GM19099 (cell line): ENCODE results near the gene ANO9.

Experiments
- POLR2A ChIP-seq: IDR thresholded peaks from 3 replicates; pipeline ENCODE4 v1.6.1; 2011; ENCODE audit warnings: low read depth; ENCODE audit not compliant: insufficient read length; ENCODE audit errors: extremely low read depth

Gene ANO9

DNA sequence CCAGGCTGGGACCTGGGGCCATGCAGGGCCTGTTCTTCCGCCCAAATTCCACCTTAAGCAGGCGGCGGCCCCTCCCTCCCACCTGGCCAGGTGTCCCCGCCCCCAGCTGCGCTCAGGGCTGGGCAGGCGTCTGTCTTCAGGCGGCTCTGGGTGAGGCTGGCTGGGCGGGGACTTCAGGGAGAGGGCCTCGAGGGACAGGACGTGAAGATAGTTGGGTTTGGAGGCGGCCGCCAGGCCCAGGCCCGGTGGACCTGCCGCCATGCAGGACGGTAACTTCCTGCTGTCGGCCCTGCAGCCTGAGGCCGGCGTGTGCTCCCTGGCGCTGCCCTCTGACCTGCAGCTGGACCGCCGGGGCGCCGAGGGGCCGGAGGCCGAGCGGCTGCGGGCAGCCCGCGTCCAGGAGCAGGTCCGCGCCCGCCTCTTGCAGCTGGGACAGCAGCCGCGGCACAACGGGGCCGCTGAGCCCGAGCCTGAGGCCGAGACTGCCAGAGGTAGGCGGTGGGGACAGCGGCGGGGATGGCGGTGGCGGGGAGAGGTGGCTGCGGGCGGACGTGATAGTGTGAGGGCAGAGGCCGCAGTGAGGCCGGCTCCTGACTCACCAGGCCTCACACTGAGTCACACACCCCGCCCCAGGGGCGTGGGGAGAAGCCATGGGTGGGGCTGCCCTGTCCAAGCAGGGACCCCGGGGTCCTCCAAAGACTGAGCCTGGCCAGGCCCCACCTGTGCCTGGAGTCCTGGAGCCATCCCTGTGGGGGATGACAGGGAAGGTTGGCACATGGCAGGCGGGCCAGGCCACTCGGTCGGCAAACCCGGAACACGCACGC is 47.6 kb downstream of the ANO9 start, which contains the start of gene PKP3:
PKP3 (plus strand) TSS at position 176 of the 824 bp plus-strand sequence; CDS start at position 260, 84 bp downstream.
- TF ChIP-seq POLR2A, result no peak

DNA sequence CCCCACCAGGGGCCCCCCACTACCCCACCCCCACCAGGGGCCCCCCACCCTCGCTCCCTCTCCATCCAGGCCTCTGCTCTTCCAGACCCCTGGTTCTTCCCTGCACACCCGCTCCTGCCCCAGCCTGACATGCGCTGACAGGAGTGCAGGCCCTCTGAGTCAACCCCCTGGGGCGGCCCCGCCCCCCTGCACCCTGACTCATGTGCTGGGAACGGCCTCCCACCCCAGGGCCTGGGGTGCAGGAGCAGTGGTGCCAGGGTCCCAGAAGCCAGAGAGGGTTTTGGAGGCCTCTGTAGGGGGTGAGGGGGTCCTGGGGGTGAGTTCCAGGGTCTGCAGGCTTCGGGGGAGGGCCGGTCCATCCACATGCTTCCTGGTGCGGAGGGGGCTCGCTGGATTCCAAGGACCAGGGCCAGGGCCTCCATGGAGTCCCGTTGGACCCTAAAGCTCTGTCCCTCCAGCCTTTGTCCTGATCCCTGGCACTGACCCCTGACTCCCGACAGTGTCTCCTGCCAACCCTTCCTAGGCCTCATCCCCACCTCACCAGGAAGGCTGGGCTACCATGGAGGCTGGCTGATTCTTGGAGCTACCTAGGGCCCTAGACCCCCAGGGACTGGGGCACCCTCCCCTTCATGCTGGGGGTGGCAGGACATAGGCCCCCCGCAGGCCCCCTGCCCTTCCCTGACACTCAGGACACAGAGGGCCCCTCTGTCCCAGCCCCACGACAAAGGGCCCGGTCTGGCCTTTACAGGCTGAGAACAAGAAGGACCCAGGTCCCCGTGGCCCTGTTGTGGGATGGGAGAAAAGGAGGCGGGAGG is 48.4 kb downstream of the ANO9 start:
- TF ChIP-seq POLR2A, result no peak

DNA sequence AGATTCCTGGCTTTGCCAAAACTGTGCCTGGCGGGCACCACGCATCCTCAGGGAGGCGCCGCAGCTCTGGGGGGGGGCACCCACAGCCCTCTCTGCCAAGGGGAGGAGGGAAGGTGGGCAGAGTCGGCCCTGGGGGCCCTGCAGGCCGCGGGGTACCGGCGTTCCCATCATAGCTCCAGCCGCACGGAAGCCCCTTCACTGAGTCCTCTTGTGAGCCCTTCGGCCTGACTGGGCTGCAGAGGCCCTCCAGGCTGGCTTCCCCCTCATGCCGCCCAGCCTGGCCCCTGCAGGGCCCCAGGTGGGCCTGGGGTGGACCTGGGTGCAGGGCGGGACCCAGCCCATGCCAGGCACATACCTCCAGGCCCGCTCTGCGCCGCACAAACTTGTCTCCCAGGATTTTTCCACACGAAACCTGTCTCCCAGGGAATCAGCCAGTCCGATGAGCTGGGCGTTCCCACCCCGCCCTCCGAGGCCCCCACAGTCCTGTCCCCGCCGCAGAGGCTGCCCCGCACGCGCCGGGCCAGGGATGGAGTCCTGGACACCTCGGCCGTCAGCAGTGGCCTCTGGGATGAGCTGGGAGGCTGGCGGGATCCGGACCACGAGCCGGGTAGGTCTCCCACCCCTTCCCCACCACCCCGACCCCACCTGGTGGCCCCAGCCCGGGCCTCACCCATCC is 49.6 kb downstream of the ANO9 start:
- TF ChIP-seq POLR2A, result no peak

DNA sequence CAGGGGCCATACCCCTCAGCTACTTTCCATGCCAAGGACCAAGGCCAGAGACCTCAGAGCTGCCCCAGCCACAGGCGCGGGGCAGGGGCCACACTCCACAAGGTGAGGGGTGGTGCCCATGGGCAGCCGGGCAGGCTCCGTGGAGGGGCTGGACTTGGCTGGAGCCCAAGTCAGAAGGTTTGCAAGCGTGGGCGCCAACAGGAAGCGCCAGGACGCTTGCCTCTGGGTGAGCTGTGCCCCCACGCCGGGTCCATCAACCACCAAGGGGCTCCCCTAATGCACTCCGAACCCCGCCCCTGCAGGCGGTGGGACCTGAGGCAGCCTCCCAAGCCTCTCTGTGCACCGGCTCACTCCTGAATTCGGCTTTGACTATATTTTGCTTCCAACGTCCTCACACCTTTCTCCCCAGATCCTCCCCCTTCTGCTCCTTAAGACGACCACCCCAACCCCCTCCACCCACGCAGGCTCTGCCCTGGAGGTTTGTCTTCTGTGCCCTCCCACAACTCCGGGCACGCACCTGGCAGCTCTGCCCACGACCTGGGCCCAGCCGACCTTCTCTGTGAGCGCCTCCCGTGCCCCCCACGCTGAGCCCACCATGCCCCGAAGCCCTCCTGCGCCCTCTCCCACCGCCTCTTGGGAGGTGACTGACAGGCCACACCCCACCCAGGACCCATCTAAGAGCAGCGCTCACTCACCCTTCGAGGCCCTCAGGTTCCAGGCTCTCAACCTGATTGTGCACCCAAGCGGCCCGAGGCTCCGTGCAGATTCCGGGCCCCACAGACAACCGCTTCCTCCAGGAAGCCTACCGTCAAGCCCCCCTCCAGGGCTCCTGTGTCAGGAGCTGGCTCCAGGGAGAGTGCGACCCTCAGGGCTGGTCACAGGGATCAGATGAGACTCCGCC is 50.4 kb downstream of the ANO9 start:
- TF ChIP-seq POLR2A, result no peak

DNA sequence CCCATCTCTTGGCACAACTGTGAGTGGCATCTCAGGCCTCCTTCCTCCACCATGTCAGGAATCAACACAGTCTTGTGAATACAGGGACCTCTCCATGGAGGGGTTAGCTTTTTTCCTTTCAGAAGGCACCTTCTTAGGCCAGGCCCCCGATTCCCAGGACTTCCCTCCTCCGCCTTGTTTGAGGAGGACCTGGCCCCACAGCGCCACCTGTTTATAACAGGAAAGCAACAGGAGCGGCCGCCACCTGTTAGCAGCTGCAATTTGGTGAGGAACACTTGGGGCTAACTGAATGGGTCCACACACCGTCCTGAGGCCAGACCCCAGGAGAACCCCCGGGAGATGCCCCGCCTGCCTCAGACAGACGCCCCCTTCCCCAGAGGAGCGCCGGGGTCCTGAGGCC is 51.6 kb downstream of the ANO9 start:
- no peak for TF ChIP-seq POLR2A

DNA sequence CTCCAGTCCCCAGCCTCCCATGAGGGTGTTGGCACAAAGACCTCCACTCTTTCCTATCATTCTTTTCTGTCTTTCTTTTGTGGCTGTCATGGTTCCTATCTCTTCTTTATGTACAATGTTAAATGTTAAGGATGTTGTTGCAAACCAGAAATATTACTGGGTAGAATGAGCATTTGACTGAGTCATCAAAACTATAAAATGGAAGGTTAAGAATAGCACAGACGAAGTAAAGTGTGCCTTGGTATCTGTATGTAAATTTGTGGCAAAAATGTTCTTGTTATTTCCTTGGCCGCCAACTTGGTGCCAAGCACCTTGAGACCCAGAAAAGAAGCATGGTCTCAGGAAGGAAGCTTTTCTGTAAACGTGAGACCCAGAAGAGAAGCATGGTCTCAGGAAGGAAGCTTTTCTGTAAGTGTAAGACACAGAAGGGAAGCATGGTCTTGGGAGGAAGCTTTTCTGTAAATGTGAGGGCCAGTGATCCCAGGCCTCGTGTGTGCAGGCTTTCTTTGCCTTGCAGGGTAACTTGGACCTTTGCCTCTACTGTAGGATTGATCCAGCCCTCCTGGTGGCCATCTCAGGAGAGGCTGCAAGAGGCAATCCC is 54.5 kb downstream of the ANO9 start:
- no peak for TF ChIP-seq POLR2A

DNA sequence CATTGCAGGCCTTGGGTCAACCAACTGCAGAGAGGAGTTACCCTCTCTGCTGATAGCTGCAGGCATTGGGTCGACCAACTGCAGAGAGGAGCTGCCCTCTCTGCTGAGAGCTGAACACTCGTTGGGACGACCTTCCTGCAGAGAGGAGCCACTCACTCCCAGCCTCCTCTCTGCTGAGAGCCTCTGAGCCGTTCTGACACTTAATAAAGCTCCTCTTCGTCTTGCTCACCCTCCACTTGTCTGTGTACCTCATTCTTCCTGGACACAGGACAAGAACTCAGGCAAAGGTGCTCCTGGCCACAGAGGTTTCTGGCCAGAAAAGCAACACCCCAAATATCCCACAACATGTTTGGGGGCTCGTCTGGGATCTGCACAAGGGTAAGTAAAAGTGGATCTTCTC is 55.3 kb downstream of the ANO9 start:
- no peak for TF ChIP-seq POLR2A

DNA sequence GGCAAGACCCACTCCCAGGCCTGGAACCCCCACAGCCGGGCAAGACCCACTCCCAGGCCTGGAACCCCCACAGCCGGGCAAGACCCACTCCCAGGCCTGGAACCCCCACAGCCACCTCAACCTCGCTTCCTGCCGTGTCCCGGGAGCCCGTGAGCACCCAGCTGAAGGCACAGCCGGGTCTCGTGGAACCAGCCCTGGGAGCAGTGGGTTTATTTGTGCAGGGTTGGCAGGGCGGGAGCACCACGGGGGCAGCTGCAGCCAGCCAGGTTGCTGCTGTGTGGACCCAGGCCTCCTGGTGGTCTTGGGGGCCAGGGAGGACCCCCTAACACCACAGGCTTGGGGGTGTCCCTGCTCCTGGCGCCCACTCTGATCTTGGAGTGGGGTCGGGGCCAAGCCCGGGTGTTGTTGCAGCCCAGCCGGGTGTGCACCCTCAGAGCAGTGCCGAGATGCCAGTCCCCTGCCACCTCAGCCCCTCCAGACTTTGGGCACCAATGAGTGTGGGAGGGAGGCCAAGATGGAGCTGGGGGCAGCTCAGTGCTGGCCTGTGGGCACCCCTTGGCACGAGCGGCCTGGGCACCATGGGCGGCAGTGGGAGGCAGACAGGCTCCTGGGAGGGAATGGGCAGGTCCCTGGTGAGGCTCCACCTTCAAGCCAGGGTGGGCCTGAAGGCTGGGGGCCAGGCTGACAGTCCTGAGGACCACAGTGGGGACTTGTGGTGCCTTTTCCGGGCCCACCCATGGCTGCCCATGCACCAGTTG is 56.0 kb downstream of the ANO9 start:
- no peak for TF ChIP-seq POLR2A

DNA sequence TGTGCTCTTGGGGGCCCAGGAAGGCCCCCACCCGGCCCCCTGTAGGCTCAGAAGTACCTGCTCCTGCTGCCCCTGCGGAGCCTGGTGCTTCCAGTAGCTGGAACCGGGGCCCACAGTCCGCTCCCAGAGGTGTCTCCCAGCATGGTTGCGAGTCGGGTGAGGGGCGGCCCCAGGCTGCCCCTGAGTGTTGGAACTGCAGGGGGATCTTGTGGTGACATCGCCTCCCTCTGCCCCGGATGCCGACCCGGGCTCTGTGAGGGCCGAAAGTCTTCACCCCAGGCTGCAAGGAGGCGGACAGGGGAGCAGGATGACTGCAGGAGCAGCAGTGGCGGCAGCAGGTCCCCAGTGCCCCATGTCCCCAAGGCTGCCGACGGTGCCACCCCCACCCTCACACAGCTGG is 57.3 kb downstream of the ANO9 start:
- no peak for TF ChIP-seq POLR2A

DNA sequence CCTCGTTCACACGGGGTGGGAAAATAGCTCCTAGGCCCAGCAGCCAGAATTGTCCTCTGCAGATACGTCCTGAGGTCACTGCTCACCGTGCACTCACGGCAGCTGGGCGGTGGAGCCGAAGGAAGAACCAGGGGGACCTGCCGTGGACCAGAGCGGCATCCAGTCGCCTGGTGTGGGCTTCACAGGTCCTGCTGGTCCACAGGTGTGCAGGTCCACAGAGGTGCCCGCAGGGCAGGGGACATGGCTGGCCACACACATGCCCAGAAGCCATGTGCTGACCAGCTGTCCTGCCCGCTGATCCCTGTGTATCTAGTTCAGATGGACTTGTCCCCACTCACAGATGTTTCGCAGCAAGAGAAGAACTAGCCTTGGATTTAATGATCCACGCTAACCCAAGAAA is 58.4 kb downstream of the ANO9 start:
- no peak for TF ChIP-seq POLR2A

DNA sequence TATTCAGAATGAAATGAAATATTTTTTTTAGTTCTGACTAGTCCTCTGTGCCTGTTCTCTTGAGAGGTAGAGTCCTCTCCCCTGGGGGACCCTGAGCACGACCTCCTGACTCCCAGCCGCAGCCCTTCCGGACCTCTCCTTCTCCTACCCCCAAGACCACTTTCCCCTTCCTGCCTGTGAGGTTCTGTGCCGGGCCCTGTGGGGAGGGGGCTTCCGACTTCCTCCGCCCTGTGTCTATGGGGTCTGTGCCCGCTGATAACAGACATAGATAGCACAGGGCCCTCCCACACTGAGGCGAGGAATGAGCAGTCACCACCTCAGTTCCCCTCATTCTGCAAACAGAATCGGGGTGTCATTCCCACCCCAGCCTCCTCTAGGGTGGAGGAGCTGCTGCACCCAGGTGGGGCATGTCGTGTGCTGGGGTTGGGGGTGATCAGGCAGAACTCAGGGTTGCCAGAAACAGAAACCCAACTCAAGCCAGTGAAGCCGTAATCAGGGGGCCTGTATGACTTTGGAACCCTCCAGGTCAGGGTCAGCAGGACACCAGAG is 59.7 kb downstream of the ANO9 start:
- no peak for TF ChIP-seq POLR2A

DNA sequence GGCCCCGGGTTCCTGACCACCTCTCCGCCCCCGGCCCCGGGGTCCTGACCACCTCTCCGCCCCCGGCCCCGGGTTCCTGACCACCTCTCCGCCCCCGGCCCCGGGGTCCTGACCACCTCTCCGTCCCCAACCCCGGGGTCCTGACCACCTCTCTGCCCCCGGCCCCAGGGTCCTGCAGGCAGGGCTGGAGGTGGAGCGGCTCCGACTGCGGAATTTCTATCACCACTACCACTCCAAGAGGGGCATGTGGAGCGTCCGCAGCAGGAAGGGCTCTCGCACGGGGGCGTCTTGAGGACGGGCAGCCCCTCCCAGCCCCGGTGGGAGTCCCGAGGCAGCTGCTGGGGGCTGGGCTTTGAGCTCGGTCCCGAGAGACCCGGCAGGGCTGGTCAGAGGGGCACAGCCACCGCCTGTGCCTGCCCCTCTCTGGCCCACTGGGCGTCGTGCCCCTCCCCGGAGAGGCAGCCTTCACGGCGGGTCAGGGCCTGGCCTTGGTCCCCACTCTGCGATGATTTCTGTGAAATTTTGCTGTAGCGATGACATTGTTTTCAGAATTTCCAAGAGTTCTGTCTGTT is 60.2 kb downstream of the ANO9 start:
- TF ChIP-seq POLR2A, result no peak

DNA sequence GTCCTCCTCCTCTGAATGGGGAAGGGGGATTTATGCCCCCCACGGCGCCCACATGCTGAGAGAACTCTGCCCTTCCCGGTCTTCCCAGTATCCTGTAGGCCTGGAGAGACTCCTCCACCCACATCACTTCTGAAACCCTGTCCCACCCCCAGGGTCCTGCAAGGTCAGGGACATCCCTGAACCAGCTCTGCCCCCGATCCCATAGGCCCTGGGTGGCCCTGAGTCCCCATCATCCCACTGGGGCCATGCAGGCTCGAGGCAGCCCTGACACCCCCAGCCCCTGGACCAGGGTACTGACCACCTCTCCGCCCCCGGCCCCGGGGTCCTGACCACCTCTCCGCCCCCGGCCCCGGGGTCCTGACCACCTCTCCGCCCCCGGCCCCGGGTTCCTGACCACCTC is 60.8 kb downstream of the ANO9 start:
- no peak for TF ChIP-seq POLR2A
